ENCODE data around the gene NMUR2.

Gene NMUR2, protein sequence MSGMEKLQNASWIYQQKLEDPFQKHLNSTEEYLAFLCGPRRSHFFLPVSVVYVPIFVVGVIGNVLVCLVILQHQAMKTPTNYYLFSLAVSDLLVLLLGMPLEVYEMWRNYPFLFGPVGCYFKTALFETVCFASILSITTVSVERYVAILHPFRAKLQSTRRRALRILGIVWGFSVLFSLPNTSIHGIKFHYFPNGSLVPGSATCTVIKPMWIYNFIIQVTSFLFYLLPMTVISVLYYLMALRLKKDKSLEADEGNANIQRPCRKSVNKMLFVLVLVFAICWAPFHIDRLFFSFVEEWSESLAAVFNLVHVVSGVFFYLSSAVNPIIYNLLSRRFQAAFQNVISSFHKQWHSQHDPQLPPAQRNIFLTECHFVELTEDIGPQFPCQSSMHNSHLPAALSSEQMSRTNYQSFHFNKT

GRCh38 chr5:152405145-152405544 is at the start of gene NMUR2:
Gene NMUR2, minus strand, starts transcription at chr5:152405279. Its CDS starts 166 bp downstream, at chr5:152405113.
- no peak for DNase-seq (ENCODE audit: low spot score)

DNA sequence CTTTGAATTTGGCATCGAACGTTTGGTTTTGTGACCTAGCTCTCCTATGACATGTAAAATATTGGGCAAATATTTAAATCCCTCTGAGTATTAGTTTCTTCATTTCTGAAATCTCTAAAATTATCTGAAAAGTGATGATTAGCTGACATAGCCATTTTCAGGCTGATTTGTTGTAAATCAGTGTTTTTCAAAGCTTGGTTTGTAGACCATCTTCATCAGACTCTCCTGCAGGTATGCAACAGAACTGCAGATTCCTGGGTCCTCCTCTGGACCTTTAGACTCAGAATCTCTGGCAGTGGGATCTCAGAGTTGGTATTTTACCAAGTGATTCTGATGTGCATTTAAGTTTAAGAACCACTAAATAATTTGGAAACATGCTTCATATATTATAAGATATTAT is 38.9 kb upstream of the NMUR2 start:
- no peak for DNase-seq (ENCODE audit: low spot score)

DNA sequence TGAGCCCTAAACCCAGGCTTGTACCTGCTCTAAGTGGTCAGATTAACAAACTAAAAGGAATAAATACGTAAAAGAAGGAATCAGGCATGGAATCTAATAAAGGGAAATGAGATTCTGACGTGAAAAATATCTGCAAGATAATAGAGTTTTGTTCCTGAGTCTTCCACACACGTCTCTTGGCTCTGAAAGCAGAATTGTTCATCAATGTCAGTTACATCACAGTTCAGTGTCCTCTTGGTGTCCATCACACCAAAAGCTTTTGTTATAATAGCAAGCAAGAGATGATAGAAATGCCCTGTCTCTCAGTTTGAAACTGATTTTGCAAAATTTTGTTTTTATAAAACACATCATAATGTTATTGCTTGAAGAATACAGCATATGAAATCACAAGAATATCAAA is 34.7 kb upstream of the NMUR2 start:
- no peak for DNase-seq (ENCODE audit: low spot score)

DNA sequence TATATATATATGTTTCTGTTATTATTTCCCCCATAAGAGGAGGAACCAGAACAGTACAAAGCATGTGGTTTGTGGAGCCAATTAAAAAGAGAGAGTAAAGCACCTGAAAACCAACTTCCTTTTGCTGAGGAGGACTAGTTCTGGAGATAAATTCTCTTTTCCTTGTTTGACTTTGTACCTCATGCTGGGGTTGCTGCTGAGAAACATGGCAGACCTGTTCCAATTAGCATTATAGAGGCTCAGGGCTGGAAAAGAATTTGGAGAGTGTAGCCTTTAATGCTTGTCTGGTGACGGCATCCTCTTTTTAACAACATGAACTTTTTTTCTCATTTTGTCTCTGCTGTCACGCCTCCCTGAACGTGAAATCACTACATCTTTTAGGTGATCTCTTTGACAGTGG is 32.8 kb upstream of the NMUR2 start:
- DNase-seq (ENCODE audit: low spot score) = no peak

DNA sequence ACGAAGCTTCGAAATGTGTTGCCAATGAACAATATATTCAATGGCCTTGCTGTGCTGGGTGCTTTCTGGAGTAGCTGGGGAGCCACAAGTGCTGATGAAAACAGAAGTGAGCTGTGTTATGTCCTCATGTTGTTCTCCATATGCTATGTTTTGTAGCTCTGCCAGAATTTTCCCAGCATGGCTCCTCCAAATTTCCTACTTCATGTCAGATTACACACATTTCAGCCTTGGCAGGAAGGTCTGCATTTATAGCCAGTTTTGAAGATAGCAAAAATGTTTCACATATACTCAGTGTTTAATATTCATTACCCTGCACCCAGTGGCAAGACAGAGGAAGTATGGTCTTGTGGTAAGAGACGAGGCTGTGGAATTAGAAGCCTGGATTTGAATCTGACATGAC is 22.6 kb upstream of the NMUR2 start:
- DNase-seq (ENCODE audit: low spot score) = no peak

- no peak for DNase-seq (ENCODE audit: low spot score)
Observed at GRCh38 chr5:152425083-152425482, 20.0 kb upstream of the NMUR2 start.

GRCh38 chr5:152424501-152424900 is 19.4 kb upstream of the NMUR2 start:
- no peak for DNase-seq (ENCODE audit: low spot score)

GRCh38 chr5:152422081-152422480 is 17.0 kb upstream of the NMUR2 start:
- DNase-seq (ENCODE audit: low spot score) = no peak

DNA sequence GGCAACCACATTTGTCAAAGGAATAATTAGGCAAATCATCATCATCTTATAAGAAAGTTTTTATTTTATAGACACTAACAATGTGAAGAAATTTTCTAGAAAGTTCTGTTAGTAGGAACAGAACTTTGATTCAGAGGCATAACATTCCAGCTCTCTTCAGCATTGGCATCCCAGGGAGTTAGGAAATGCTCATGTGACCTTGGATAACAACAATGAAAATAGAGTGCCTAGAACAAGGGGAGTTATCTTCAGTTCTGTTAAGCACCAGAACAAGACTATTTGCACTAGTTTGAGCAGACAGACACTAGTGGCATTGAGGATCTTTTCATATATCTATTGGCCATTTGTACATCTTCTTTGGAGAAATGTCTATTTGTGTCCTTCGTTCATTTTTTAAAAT is 7.0 kb upstream of the NMUR2 start:
- DNase-seq (ENCODE audit: low spot score) = no peak

DNA sequence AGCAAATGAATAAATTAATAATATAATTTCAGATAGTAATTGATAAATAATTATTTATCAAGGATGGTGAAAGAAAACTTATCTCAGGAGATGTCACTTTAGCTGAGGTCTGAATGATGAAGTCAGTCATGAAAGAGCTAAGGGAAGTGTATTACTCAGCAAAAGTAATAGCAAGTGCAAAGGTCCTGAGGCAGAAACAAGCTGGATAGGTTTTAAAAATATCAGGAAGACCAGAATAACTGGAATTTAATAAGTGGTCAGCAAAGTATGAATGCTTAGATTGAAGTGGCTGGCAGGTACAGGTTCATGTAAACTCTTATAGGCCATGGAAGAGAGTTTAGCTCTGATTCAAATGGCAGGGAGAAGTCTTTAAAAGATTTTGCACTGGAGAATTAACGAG is 1.0 kb upstream of the NMUR2 start:
- DNase-seq (ENCODE audit: low spot score) = no peak

GRCh38 chr5:152404494-152404893 is 585 bp downstream of the NMUR2 start:
- no peak for DNase-seq (ENCODE audit: low spot score)

- no peak for DNase-seq (ENCODE audit: low spot score)
Observed at GRCh38 chr5:152403046-152403445, 2.0 kb downstream of the NMUR2 start.

DNA sequence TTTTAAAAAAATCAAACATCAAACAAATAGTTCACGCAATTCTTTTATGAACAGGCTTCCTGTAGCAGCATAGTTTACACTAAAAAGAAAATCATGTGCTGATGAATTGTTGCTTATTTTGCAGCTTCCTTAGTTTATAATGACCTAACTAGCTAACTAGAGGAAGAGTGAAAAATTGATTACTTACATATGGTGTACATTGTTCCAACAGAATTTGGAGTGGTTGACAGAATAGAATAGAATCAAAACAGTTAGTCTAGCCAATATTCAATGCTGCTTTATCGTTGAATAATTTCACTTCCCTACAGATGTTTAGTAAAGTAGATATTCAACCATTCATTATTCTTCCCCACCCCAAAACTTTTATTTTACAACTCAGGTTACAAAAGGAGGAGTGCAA is 4.2 kb downstream of the NMUR2 start:
- DNase-seq (ENCODE audit: low spot score) = no peak

DNA sequence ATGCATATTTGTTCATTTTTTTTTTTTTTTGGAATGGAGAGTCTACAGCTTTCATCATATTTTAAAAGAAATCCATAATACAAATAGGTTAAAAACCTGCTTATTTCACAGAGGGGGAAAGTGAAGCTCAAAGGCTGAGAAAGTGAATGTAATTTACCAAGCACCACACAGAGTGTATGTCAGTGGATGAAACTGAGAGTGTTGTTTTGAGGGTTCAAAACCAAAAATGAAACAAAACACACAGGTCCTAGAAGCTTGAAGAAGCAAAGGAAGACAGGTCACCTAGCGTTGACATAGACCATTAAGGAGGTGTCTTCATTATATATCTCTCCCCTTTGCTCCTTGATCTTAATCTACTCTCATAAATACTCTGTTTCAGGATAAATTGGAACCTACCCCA is 7.5 kb downstream of the NMUR2 start:
- no peak for DNase-seq (ENCODE audit: low spot score)

DNA sequence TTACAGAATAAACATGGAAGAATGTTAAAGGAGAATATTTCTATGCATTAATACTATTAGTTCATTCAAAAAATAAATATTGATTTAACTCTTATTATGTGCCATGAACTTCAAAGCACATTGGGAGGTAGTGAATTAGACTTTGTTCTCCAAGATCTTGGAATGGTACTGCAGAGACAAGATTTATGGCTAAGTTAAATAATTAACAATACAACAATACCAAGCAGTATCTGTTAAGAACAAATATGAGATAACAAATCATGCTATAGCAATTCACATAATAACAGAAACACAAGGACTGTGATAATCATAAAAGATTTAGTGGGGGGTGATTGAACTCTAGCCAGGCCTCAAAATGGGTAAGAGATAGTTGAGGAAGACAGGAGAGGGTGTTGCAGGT is 11.6 kb downstream of the NMUR2 start:
- no peak for DNase-seq (ENCODE audit: low spot score)

DNA sequence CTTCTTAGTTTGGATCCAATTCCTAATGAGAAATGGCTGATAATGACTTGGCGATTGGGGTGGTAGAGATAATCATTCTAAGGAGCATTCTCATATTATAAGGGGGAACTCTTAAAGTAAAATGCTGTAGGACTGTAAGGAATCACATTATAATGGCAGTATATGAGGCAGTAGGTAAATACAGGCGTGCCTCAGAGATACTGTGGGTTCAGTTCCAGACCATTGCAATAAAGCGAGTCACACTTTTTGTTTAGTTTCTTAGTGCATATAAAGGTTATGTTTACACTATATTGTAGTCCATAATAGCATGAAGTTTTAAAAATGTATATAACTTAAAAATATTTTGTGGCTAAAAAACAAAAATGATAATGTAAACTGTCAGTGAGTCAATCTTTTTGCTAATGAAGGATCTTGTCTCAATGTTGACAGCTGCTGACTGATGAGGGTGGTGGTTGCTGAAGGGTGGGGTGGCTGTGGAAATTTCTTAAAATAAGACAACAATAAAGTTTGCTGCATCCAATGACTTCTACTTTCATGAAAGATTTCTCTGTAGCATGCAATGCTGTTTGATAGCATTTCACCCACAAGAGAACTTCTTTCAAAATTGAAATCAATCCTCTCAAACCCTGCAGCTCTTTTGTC is 15.8 kb downstream of the NMUR2 start:
- no peak for DNase-seq (ENCODE audit: low spot score)

- no peak for DNase-seq (ENCODE audit: low spot score)
Observed at GRCh38 chr5:152388610-152389009, 16.5 kb downstream of the NMUR2 start.

DNA sequence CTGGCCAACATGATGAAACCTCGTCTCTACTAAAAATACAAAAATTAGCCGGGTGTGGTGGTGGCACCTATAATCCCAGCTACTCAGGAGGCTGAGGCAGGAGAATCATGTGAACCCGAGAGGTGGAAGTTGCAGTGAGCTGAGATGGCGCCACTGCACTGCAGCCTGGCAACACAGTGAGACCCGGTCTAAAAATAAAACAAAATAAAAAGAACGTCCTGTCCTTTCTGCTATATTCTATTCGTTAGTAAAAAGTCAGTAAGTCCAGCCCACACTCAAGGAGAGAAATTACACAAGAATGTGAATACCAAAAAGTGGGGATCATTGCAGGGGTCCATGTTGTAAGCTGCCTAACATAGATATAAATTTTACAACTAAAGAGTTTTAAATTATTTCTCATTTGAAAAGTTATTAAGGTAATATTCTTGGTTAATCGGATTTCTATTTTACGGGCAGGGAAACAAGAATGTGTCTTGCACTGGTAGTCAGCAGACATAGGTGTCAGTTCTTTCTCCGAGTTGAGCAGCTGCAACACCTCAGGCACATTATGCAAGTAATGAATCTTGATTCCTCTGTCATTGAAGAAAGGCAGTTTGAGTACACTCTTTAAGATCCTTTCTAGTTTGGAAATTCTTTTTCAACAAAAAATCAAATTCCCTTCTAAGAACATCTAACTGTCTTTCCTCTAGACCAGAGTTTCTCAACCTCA is 24.5 kb downstream of the NMUR2 start:
- no peak for DNase-seq (ENCODE audit: low spot score)

GRCh38 chr5:152379331-152379730 is 25.7 kb downstream of the NMUR2 start:
- DNase-seq (ENCODE audit: low spot score) = no peak

DNA sequence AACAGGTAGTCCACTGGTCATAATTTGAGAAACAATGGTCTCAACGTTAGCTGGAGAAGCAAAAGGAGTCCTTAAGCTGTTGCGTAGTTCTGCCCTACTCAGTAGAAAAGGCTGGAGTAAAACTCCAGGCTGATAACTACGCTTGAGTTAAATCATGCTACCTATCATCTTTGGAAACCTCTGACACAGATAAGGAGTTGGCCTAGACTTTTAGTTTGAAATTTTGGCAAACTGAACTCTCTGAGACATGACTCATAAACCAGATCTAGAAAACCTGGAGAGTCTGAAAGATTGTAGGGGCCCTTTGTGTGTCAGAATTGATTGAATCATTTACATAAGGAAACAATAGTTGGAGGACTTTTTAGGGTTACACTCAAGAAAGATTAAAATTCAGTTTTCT is 26.3 kb downstream of the NMUR2 start:
- no peak for DNase-seq (ENCODE audit: low spot score)

DNA sequence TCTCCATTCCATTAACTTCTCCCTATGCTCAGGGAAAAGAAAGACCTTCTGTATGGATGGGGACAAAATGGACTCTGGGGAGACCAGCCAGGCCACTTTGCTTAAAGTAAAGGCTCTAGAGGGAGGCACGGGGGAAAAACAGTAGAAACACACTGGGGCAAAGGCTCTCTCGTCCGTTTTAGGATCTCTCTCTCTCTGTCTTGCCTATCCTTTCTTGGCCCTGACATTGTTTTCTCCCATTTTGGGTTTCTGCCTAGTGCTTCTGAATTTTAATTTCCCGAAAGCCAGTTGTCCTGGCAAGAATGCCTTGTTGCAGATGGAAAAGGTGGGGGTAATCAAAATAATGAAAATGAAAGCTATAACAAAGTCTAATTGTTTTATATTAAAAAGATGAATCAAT is 28.2 kb downstream of the NMUR2 start:
- DNase-seq (ENCODE audit: low spot score) = no peak

DNA sequence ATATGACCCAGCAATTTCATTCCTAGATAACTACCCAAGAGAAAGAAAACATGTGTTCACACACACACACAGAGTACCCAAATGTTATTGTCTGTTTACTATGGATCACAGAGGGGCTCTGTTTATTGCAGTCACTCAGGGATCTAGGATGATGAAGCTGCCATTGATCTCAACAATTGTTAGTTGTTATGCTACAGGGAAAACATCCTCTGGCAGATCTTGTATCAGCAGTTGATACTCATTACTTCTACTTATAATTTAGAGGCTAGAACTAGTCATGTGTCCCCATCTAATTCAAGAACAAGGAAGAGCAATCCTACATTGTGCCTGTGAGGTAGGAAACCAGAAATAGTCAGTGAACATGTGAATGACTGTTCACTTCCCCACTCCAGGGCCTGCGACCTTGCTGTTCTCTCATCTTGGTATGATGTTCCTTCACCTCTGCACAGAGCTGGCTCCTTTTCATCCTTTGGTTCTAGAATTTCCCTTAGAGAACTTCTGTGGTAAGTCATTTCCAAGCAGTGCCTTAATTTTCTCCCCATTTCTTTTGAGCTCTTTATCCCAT is 30.3 kb downstream of the NMUR2 start:
- DNase-seq (ENCODE audit: low spot score) = no peak

- no peak for DNase-seq (ENCODE audit: low spot score)
Observed at GRCh38 chr5:152372875-152373274, 32.2 kb downstream of the NMUR2 start.

All from activated CD4-positive, alpha-beta T cell treated with anti-CD3 and anti-CD28 coated beads, Interleukin-2, Interleukin-4, amounts not matched to agents 100 ng/mL and 50 ng/mL, durations not matched to agents 16 hours and 8 hours (primary cell).